OCI-LY1 (cell line): ENCODE measurements around the gene NOS3.

ENCODE experiments used
- H2AFZ ChIP-seq: fragments of 200-600 bp; sonication (generic), shearing (Covaris generic); 2 replicates; pipeline ENCODE4 v1.6.0; 2014; ENCODE audit warnings: antibody characterized with exemption, mild to moderate bottlenecking, low read length
- H3F3A ChIP-seq: fragments of 200-600 bp; sonication (generic), shearing (Covaris generic); 2 replicates; pipeline ENCODE4 v1.6.0; 2014; ENCODE audit warnings: mild to moderate bottlenecking, antibody characterized with exemption, low read length, moderate library complexity; ENCODE audit not compliant: insufficient read depth
- H3K27ac ChIP-seq: fragments of 200-600 bp; sonication (generic); 2 replicates; pipeline ENCODE4 v1.5.1; 2014; ENCODE audit warnings: low read length, mixed run types, mild to moderate bottlenecking, low read depth; ENCODE audit not compliant: poor library complexity, severe bottlenecking
- H3K27me3 ChIP-seq: fragments of 200-600 bp; sonication (generic); 2 replicates; pipeline ENCODE4 v1.6.0; 2014; ENCODE audit warnings: antibody characterized with exemption, mild to moderate bottlenecking, low read length, moderate library complexity; ENCODE audit not compliant: insufficient read depth
- H3K36me3 ChIP-seq: fragments of 200-600 bp; sonication (generic); 2 replicates; pipeline ENCODE4 v1.6.1; 2014; ENCODE audit warnings: mild to moderate bottlenecking, antibody characterized with exemption, low read length, moderate library complexity, mixed read lengths; ENCODE audit not compliant: insufficient read depth
- H3K4me1 ChIP-seq: fragments of 200-600 bp; sonication (generic); 2 replicates; pipeline ENCODE4 v1.5.1; 2014; ENCODE audit warnings: mild to moderate bottlenecking, low read length, moderate library complexity; ENCODE audit not compliant: insufficient read depth, severe bottlenecking
- H3K4me2 ChIP-seq: fragments of 200-600 bp; sonication (generic), shearing (Covaris generic); 2 replicates; pipeline ENCODE4 v1.6.1; 2014; ENCODE audit warnings: low read length
- H3K4me3 ChIP-seq: fragments of 200-600 bp; sonication (generic); 2 replicates; pipeline ENCODE4 v1.5.1; 2014; ENCODE audit warnings: low read length, low read depth, mild to moderate bottlenecking, mixed read lengths; ENCODE audit not compliant: poor library complexity, severe bottlenecking
- H3K79me2 ChIP-seq: fragments of 200-600 bp; shearing (Covaris generic); 2 replicates; pipeline ENCODE4 v1.6.1; 2016; ENCODE audit warnings: mixed run types, low read length, mixed read lengths; ENCODE audit not compliant: insufficient read depth
- H3K9ac ChIP-seq: fragments of 200-600 bp; sonication (generic), shearing (Covaris generic); 2 replicates; pipeline ENCODE4 v1.6.1; 2014; ENCODE audit warnings: mild to moderate bottlenecking, low read length, mixed read lengths
- H3K9me2 ChIP-seq: fragments of 200-600 bp; sonication (generic), shearing (Covaris generic); 2 replicates; pipeline ENCODE4 v1.6.1; 2014; ENCODE audit warnings: low read depth, mild to moderate bottlenecking, low read length, mixed read lengths
- H3K9me3 ChIP-seq: fragments of 200-600 bp; shearing (Covaris generic); 2 replicates; pipeline ENCODE4 v1.6.1; 2014; ENCODE audit warnings: low read length, mixed read lengths
- H4K20me1 ChIP-seq: fragments of 200-600 bp; sonication (generic), shearing (Covaris generic); 2 replicates; pipeline ENCODE4 v1.6.0; 2016; ENCODE audit warnings: mild to moderate bottlenecking, low read length; ENCODE audit not compliant: insufficient read depth
- CTCF ChIP-seq: fragments of 200-600 bp; sonication (generic), shearing (Covaris generic); IDR thresholded peaks from 2 replicates; pipeline ENCODE4 v1.5.1; 2017; ENCODE audit warnings: mild to moderate bottlenecking, antibody characterized with exemption, low read length, moderate library complexity, mixed read lengths
- EZH2 ChIP-seq: fragments of 200-600 bp; sonication (generic), shearing (Covaris generic); IDR thresholded peaks from 2 replicates; pipeline ENCODE4 v1.8.0; 2017; ENCODE audit warnings: borderline replicate concordance, mixed run types, mild to moderate bottlenecking, antibody characterized with exemption, low read length, moderate library complexity, mixed read lengths

The NOS3 gene

GRCh38 chr7:151017953-151018420 lies 27.2 kb downstream of the NOS3 start:
- H3K9ac ChIP-seq = peak overlapping the region; percentile 8; the same call in 1 of the 2 replicates
- H4K20me1 ChIP-seq = no peaks in the 10 kb centered on the region
- H2AFZ ChIP-seq = no peak overlapping the region
- no peaks in the 10 kb centered on the region for H3K9me3 ChIP-seq
- H3K4me3 ChIP-seq = peak overlapping the region; percentile 51
- H3K79me2 ChIP-seq = no peaks in the 10 kb centered on the region
- H3K4me2 ChIP-seq = peak overlapping the region; percentile 57
- no peaks in the 10 kb centered on the region for H3F3A ChIP-seq
- H3K36me3 ChIP-seq = no peaks in the 10 kb centered on the region
- H3K4me1 ChIP-seq = peaks cover 27% of the 10 kb centered on the region
- TF ChIP-seq CTCF (peak; percentile 100), EZH2 (no peak)
- peaks cover 8% of the 10 kb centered on the region for H3K27me3 ChIP-seq
- no peaks in the 10 kb centered on the region for H3K9me2 ChIP-seq
- H3K27ac ChIP-seq = no peak overlapping the region

- TF ChIP-seq CTCF (peak; percentile 4; the same call in 1 of the 2 replicates), EZH2 (no peak)
- no peaks in the 10 kb centered on the region for H3K9me3 ChIP-seq
- H3K79me2 ChIP-seq = no peaks in the 10 kb centered on the region
- no peaks in the 10 kb centered on the region for H3K9me2 ChIP-seq
- H3K27me3 ChIP-seq = peaks cover 11% of the 10 kb centered on the region
- no peak overlapping the region for H2AFZ ChIP-seq
- no peaks in the 10 kb centered on the region for H3F3A ChIP-seq
- no peak overlapping the region for H3K27ac ChIP-seq
- peak overlapping the region; percentile 57 for H3K4me2 ChIP-seq
- peak overlapping the region; percentile 51 for H3K4me3 ChIP-seq
- H4K20me1 ChIP-seq = no peaks in the 10 kb centered on the region
- peaks cover 25% of the 10 kb centered on the region for H3K4me1 ChIP-seq
- no peak overlapping the region; the same call in 1 of the 2 replicates for H3K9ac ChIP-seq
- no peaks in the 10 kb centered on the region for H3K36me3 ChIP-seq
Measured at GRCh38 chr7:151018421-151019129, 27.8 kb downstream of the NOS3 start.

- H4K20me1 ChIP-seq = no peaks in the 10 kb centered on the region
- no peak overlapping the region for H2AFZ ChIP-seq
- no peaks in the 10 kb centered on the region for H3K79me2 ChIP-seq
- no peak overlapping the region for H3K4me3 ChIP-seq
- H3K4me1 ChIP-seq = peaks cover 20% of the 10 kb centered on the region
- H3K4me2 ChIP-seq = no peak overlapping the region
- no peaks in the 10 kb centered on the region for H3K36me3 ChIP-seq
- H3K9me2 ChIP-seq = no peaks in the 10 kb centered on the region
- peaks cover 11% of the 10 kb centered on the region for H3K27me3 ChIP-seq
- no peaks in the 10 kb centered on the region for H3F3A ChIP-seq
- no peak overlapping the region for H3K27ac ChIP-seq
- H3K9me3 ChIP-seq = no peaks in the 10 kb centered on the region
- no peak overlapping the region for H3K9ac ChIP-seq
- TF ChIP-seq EZH2 = no peak
- TF ChIP-seq CTCF = no peak
Measured at GRCh38 chr7:151019130-151019447, 28.3 kb downstream of the NOS3 start.
